PFSK-1 (cell line): ENCODE data around the gene U2AF1L4.

Experiments used
- FOXP2 ChIP-seq: optimal IDR thresholded peaks from 2 replicates; pipeline ENCODE3; 2011; ENCODE audit warnings: borderline replicate concordance, control low read depth, inconsistent platforms; ENCODE audit not compliant: insufficient read depth; ENCODE audit errors: extremely low read length, extremely low read depth
- POLR2AphosphoS5 ChIP-seq: IDR thresholded peaks from 2 replicates; pipeline ENCODE4 v1.6.1; 2012; ENCODE audit warnings: low read depth, mild to moderate bottlenecking, control low read depth, low read length, moderate library complexity
- SIN3A ChIP-seq: IDR thresholded peaks from 2 replicates; pipeline ENCODE4 v1.6.1; 2012; ENCODE audit warnings: mild to moderate bottlenecking, low read length, moderate library complexity, borderline replicate concordance; ENCODE audit not compliant: insufficient read depth
- TAF1 ChIP-seq: IDR thresholded peaks from 2 replicates; pipeline ENCODE4 v1.6.1; 2012; ENCODE audit warnings: low read length, control low read depth, borderline replicate concordance; ENCODE audit not compliant: insufficient read depth
- TF ChIP-seq, protein P1 (sequence below), 2 experiments: IDR thresholded peaks; 2 replicates each; pipeline versions ENCODE4 v1.6.1 to v1.8.0; 2011 to 2012; ENCODE audit warnings: low read depth in 2 of 2, low read length in 2 of 2, control low read depth in 1 of 2, inconsistent platforms in 1 of 2, mild to moderate bottlenecking in 1 of 2, moderate library complexity in 1 of 2; ENCODE audit not compliant: insufficient read depth in 1 of 2

Gene U2AF1L4

DNA sequence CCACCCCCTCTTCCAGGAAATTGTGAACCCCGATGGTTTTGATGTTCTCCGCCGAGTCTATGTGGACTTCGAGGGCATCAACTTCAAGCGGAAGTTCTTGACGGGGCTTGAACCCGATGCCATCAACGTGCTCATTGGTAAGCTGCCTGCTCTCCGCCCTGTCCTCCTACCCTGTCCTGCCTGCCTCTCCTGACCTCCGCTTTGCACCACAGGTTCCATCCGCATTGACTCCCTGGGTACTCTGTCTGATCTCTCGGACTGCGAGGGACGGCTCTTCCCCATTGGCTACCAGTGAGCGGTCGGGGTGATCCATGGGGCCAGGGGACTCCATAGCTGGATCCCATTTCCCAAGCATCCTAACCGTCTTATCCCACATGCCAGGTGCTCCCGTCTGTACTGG is 14.9 kb downstream of the U2AF1L4 start:
- TF ChIP-seq FOXP2 = no peak
- no peak for TF ChIP-seq SIN3A
- TF ChIP-seq, protein P1, sequence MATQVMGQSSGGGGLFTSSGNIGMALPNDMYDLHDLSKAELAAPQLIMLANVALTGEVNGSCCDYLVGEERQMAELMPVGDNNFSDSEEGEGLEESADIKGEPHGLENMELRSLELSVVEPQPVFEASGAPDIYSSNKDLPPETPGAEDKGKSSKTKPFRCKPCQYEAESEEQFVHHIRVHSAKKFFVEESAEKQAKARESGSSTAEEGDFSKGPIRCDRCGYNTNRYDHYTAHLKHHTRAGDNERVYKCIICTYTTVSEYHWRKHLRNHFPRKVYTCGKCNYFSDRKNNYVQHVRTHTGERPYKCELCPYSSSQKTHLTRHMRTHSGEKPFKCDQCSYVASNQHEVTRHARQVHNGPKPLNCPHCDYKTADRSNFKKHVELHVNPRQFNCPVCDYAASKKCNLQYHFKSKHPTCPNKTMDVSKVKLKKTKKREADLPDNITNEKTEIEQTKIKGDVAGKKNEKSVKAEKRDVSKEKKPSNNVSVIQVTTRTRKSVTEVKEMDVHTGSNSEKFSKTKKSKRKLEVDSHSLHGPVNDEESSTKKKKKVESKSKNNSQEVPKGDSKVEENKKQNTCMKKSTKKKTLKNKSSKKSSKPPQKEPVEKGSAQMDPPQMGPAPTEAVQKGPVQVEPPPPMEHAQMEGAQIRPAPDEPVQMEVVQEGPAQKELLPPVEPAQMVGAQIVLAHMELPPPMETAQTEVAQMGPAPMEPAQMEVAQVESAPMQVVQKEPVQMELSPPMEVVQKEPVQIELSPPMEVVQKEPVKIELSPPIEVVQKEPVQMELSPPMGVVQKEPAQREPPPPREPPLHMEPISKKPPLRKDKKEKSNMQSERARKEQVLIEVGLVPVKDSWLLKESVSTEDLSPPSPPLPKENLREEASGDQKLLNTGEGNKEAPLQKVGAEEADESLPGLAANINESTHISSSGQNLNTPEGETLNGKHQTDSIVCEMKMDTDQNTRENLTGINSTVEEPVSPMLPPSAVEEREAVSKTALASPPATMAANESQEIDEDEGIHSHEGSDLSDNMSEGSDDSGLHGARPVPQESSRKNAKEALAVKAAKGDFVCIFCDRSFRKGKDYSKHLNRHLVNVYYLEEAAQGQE (IDR thresholded peaks at IDR 0.05; ENCODE audit: insufficient read depth in 1 of 2, low read depth in 2 of 2, low read length in 2 of 2) = no peak
- no peak for TF ChIP-seq TAF1
- TF ChIP-seq POLR2AphosphoS5 = no peak

DNA sequence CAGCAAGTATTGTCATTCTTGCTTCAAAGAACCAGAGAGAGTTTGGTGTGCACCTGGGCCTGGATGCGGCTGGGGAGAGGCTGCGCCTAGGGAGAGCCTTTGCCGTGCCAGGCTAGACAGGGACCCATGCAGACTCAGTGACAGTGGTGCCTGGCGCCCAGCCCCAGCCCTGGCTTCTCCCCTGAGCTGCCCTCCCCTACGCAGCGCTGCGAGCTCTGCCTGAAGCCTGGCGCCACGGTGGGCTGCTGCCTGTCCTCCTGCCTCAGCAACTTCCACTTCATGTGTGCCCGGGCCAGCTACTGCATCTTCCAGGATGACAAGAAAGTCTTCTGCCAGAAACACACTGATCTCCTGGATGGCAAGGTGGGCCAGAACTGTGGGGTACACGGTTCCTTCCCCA is 15.5 kb downstream of the U2AF1L4 start:
- TF ChIP-seq POLR2AphosphoS5 (no peak), SIN3A (no peak), FOXP2 (no peak), TAF1 (no peak)
- TF ChIP-seq, protein P1 (IDR thresholded peaks at IDR 0.05; ENCODE audit: insufficient read depth in 1 of 2, low read depth in 2 of 2, low read length in 2 of 2) = no peak

DNA sequence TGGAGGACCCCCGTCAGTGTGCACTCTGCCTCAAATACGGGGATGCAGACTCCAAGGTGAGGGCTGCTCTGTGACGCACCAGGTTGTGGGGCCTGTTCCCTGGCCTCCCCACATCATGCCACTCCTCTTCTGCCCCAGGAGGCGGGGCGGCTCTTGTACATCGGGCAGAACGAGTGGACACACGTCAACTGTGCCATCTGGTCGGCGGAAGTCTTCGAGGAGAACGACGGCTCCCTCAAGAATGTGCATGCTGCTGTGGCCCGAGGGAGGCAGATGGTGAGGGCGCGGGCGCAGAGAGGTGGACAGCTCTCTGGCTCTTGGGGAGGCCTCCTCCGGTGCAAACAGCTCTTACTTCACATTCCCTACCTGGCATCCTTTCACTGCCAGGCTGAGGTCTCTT is 16.2 kb downstream of the U2AF1L4 start:
- no peak for TF ChIP-seq FOXP2
- TF ChIP-seq, protein P1 (IDR thresholded peaks at IDR 0.05; ENCODE audit: insufficient read depth in 1 of 2, low read depth in 2 of 2, low read length in 2 of 2) = no peak
- TF ChIP-seq TAF1 = no peak

DNA sequence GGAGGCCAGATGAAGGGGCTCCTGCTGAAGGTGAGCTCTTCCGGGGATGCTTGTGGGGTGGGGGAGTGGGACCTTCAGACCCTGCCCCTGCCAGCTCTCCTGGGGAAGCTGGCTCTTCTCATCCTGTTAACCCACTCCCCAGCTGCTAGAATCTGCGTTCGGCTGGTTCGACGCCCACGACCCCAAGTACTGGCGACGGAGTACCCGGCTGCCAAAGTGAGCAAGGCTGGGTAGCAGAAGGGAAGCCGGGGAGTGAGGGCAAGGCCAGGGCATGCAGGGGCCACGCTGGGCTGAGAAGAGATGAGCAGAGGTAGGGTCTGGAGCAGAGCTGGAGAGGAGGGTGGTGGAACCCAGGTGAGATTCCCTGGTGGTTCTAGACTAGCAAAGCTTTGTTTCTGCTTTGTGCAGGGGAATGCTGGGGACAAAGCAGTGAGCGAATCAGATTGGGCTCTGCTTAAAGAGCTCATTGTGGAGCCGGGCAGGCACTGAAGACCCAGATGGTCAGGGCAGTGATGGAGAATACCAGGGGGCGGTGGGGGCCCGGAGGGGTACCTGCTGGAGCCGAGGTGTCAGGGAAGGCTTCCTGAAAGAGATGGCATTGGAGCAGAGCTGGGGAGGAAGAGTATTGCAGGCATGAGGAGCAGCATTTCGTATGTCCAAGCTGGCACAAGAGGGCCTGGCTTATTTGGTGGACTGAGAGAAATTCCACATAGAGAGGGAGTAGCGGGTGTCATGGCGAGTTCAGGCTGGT is 17.1 kb downstream of the U2AF1L4 start:
- TF ChIP-seq FOXP2 (no peak), POLR2AphosphoS5 (no peak), TAF1 (no peak), SIN3A (no peak)
- TF ChIP-seq, protein P1 (IDR thresholded peaks at IDR 0.05; ENCODE audit: insufficient read depth in 1 of 2, low read depth in 2 of 2, low read length in 2 of 2) = no peak
